DMS153 treated with DMSO at 0.1 percent for 48 hours (cell line): ENCODE data around the gene AGFG1.

Source experiments
- DNase-seq: peaks from one replicate; lab custom pipeline; 2025; ENCODE audit not compliant: unreplicated experiment; lab: John Stamatoyannopoulos, UW

Gene AGFG1

GRCh38 chr2:227606476-227606875 lies 134.5 kb downstream of the AGFG1 start:
- DNase-seq: no peak

- no peak for DNase-seq
Measured at GRCh38 chr2:227607941-227608340, 136.0 kb downstream of the AGFG1 start.

- peak; percentile 38 for DNase-seq
Measured at GRCh38 chr2:227608561-227609338, 136.8 kb downstream of the AGFG1 start.

GRCh38 chr2:227610123-227610522 lies 138.2 kb downstream of the AGFG1 start:
- DNase-seq: no peak
